ENCODE data around the gene RNF43. TPM values are rescaled to one million over a fixed set of nuclear protein-coding genes. Genes with fewer than 3 reads are reported as not detected.

RNF43 gene
- total and polyA plus RNA-seq, 2 of the 13 experiments (the other 11 are each of a cell fraction or from before 2014, with no cell fraction given), result 31.0 to 53.4 TPM

DNA sequence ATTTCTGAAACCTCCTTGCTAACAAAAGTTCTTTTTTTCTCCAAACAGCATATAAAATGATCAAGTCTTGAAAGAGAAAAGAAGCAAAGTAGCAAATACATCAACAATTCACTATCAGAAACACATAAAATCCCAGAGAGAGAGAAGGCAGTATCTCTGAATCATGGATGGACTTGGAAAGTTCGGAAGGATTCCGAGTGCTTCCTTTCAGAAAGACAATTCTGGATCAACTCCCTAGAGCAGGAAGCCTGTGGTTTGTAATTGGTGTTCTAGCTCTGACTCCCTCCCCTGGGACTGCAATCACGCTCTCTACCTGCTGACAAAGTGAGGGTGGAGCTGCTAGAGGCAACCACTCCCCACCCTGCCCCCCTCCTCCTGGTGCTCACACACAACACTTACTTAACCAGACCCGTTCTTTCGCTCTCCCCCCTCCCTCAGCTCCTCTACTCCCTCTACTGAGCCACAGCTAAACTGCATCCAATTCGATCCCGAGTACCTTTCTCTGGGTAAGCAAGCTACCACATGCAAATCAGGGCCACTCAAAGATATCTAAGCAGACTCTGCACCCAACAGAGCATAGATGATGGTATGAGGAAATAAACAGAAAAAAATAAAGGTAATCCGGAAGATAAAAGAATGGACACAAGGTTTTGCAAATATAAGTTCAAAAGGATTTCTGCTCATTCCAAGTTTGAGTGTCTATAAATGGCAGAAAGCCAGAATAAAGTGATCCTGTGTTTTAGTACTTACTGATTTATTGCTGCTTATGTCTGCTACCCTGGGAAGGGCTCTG lies at the start of gene RNF43 (continued):
- TF ChIP-seq, protein P1, sequence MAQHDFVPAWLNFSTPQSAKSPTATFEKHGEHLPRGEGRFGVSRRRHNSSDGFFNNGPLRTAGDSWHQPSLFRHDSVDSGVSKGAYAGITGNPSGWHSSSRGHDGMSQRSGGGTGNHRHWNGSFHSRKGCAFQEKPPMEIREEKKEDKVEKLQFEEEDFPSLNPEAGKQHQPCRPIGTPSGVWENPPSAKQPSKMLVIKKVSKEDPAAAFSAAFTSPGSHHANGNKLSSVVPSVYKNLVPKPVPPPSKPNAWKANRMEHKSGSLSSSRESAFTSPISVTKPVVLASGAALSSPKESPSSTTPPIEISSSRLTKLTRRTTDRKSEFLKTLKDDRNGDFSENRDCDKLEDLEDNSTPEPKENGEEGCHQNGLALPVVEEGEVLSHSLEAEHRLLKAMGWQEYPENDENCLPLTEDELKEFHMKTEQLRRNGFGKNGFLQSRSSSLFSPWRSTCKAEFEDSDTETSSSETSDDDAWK (CRISPR knock-in tag; IDR thresholded peaks at IDR 0.05), result no peak
- peak; percentile 85 for TF ChIP-seq GATAD1 (CRISPR knock-in tag; IDR thresholded peaks at IDR 0.05)
- TF ChIP-seq, protein P2, sequence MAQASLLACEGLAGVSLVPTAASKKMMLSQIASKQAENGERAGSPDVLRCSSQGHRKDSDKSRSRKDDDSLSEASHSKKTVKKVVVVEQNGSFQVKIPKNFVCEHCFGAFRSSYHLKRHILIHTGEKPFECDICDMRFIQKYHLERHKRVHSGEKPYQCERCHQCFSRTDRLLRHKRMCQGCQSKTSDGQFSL (CRISPR knock-in tag; IDR thresholded peaks at IDR 0.05), result peak; percentile 95
- 0 out of 2 replicates have a peak, but pooled peaks have one; percentile 49 for TF ChIP-seq ZNF224 (CRISPR knock-in tag; IDR thresholded peaks at IDR 0.05)
- TF ChIP-seq, protein P3, sequence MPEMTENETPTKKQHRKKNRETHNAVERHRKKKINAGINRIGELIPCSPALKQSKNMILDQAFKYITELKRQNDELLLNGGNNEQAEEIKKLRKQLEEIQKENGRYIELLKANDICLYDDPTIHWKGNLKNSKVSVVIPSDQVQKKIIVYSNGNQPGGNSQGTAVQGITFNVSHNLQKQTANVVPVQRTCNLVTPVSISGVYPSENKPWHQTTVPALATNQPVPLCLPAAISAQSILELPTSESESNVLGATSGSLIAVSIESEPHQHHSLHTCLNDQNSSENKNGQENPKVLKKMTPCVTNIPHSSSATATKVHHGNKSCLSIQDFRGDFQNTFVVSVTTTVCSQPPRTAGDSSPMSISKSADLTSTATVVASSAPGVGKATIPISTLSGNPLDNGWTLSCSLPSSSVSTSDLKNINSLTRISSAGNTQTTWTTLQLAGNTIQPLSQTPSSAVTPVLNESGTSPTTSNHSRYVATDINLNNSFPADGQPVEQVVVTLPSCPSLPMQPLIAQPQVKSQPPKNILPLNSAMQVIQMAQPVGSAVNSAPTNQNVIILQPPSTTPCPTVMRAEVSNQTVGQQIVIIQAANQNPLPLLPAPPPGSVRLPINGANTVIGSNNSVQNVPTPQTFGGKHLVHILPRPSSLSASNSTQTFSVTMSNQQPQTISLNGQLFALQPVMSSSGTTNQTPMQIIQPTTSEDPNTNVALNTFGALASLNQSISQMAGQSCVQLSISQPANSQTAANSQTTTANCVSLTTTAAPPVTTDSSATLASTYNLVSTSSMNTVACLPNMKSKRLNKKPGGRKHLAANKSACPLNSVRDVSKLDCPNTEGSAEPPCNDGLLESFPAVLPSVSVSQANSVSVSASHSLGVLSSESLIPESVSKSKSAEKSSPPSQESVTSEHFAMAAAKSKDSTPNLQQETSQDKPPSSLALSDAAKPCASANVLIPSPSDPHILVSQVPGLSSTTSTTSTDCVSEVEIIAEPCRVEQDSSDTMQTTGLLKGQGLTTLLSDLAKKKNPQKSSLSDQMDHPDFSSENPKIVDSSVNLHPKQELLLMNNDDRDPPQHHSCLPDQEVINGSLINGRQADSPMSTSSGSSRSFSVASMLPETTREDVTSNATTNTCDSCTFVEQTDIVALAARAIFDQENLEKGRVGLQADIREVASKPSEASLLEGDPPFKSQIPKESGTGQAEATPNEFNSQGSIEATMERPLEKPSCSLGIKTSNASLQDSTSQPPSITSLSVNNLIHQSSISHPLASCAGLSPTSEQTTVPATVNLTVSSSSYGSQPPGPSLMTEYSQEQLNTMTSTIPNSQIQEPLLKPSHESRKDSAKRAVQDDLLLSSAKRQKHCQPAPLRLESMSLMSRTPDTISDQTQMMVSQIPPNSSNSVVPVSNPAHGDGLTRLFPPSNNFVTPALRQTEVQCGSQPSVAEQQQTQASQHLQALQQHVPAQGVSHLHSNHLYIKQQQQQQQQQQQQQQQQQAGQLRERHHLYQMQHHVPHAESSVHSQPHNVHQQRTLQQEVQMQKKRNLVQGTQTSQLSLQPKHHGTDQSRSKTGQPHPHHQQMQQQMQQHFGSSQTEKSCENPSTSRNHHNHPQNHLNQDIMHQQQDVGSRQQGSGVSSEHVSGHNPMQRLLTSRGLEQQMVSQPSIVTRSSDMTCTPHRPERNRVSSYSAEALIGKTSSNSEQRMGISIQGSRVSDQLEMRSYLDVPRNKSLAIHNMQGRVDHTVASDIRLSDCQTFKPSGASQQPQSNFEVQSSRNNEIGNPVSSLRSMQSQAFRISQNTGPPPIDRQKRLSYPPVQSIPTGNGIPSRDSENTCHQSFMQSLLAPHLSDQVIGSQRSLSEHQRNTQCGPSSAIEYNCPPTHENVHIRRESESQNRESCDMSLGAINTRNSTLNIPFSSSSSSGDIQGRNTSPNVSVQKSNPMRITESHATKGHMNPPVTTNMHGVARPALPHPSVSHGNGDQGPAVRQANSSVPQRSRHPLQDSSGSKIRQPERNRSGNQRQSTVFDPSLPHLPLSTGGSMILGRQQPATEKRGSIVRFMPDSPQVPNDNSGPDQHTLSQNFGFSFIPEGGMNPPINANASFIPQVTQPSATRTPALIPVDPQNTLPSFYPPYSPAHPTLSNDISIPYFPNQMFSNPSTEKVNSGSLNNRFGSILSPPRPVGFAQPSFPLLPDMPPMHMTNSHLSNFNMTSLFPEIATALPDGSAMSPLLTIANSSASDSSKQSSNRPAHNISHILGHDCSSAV (CRISPR knock-in tag; IDR thresholded peaks at IDR 0.05; ENCODE audit: borderline replicate concordance), result no peak
- TF ChIP-seq, protein P4, sequence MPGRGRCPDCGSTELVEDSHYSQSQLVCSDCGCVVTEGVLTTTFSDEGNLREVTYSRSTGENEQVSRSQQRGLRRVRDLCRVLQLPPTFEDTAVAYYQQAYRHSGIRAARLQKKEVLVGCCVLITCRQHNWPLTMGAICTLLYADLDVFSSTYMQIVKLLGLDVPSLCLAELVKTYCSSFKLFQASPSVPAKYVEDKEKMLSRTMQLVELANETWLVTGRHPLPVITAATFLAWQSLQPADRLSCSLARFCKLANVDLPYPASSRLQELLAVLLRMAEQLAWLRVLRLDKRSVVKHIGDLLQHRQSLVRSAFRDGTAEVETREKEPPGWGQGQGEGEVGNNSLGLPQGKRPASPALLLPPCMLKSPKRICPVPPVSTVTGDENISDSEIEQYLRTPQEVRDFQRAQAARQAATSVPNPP (CRISPR knock-in tag; IDR thresholded peaks at IDR 0.05), result 0 out of 2 replicates have a peak, but pooled peaks have one; percentile 41
- TF ChIP-seq ARHGAP35 (CRISPR knock-in tag; IDR thresholded peaks at IDR 0.05; ENCODE audit: borderline replicate concordance), result no peak
- TF ChIP-seq, protein P5, sequence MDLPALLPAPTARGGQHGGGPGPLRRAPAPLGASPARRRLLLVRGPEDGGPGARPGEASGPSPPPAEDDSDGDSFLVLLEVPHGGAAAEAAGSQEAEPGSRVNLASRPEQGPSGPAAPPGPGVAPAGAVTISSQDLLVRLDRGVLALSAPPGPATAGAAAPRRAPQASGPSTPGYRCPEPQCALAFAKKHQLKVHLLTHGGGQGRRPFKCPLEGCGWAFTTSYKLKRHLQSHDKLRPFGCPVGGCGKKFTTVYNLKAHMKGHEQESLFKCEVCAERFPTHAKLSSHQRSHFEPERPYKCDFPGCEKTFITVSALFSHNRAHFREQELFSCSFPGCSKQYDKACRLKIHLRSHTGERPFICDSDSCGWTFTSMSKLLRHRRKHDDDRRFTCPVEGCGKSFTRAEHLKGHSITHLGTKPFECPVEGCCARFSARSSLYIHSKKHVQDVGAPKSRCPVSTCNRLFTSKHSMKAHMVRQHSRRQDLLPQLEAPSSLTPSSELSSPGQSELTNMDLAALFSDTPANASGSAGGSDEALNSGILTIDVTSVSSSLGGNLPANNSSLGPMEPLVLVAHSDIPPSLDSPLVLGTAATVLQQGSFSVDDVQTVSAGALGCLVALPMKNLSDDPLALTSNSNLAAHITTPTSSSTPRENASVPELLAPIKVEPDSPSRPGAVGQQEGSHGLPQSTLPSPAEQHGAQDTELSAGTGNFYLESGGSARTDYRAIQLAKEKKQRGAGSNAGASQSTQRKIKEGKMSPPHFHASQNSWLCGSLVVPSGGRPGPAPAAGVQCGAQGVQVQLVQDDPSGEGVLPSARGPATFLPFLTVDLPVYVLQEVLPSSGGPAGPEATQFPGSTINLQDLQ (CRISPR knock-in tag; IDR thresholded peaks at IDR 0.05), result no peak
- TF ChIP-seq, protein P6, sequence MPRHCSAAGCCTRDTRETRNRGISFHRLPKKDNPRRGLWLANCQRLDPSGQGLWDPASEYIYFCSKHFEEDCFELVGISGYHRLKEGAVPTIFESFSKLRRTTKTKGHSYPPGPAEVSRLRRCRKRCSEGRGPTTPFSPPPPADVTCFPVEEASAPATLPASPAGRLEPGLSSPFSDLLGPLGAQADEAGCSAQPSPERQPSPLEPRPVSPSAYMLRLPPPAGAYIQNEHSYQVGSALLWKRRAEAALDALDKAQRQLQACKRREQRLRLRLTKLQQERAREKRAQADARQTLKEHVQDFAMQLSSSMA (CRISPR knock-in tag; IDR thresholded peaks at IDR 0.05), result peak; percentile 66; the same call in 1 of the 2 replicates
- TF ChIP-seq ZNF577 (CRISPR knock-in tag; IDR thresholded peaks at IDR 0.05; ENCODE audit: borderline replicate concordance, low read depth), result no peak
- TF ChIP-seq ARNT2 (CRISPR knock-in tag; IDR thresholded peaks at IDR 0.05; ENCODE audit: low read depth), result peak; percentile 72; the same call in 1 of the 2 replicates
- TF ChIP-seq MIER3 (CRISPR knock-in tag; IDR thresholded peaks at IDR 0.05; ENCODE audit: borderline replicate concordance), result peak; percentile 97
- no peak for TF ChIP-seq ZNF777 (CRISPR knock-in tag; IDR thresholded peaks at IDR 0.05)
